Transverse colon (tissue), 3 donors: ENCODE results near the gene WDR5.

Experiments used
- CTCF ChIP-seq, 5 experiments: fragments of 200-600 bp in 3 of 5; fragments of 450-650 bp in 2 of 5; sonication (generic) in 3 of 5; IDR thresholded peaks; 1 replicate in 2 of 5; 2 replicates in 3 of 5; pipeline ENCODE4 v1.5.1; 2016 to 2017; ENCODE audit warnings: antibody characterized with exemption in 5 of 5, inconsistent platforms in 3 of 5, mild to moderate bottlenecking in 2 of 5, moderate library complexity in 1 of 5
- POLR2A ChIP-seq: fragments of 450-650 bp; IDR thresholded peaks from one replicate; pipeline ENCODE4 v1.6.1; 2016; ENCODE audit warnings: antibody characterized with exemption, mild to moderate bottlenecking, moderate library complexity

GRCh38 chr9:134101623-134102149 lies 34.2 kb upstream of the WDR5 start:
- no peak for TF ChIP-seq POLR2A
- no peak for TF ChIP-seq CTCF (IDR thresholded peaks at IDR 0.05)
